ENCODE measurements around the gene TBC1D1.
A peak's percentile ranks its signal among the peaks of the same experiment; 100 is the strongest.

TBC1D1 gene

DNA sequence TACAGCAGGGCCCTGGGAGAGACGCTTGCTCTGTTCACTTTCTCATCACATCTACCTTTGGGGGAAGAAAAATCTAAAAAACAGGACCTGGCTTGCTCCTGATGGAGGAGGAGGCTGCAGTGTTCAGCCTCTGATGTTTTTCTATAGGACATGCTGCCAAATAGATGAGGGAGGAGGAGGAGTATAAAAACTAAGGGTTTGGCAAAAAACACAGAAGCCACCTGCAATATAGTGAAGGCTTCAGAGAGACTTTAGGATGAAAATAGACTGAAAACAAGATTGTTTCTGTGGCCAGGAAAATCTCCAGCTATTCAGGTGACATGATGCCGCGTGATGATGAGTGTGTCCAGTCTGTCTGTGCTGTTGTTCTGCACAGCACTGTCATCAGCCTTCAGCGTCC is 229.9 kb downstream of the TBC1D1 start (continued):
- TF ChIP-seq ZBTB17 (tag by site-specific recombination; IDR thresholded peaks at IDR 0.05), result no peak
- no peak for TF ChIP-seq ZNF280C (tag by site-specific recombination; IDR thresholded peaks at IDR 0.05)
- TF ChIP-seq ZNF596 (tag by site-specific recombination; IDR thresholded peaks at IDR 0.05), result no peak
- TF ChIP-seq ZFHX2 (tag by site-specific recombination; conservative IDR thresholded peaks at IDR 0.05), result no peak

DNA sequence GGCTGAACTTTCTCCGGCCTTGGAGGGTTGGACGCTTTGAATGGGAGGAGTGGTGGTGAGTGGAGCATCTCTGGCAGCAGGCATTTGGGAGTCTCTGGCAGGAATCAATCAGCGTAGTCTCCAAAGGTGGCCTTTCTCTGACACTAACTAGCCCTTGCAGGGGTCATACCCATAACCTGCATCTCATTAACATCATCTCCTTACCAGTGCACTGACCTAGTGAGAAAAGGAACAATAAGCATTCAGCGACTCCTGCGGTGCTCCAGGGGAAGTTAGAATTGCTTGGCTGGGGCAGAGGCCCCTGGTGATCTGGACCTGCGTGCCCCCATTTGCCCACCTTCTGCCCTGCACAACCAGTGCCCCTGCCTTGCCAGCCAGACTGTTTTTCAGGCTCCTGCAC is 231.2 kb downstream of the TBC1D1 start:
- Histone ChIP-seq H3K4me1 (ENCODE audit: control insufficient read depth, insufficient read depth, low read length) (peaks cover 13% of the 10 kb centered on the region), H3K9me3 (ENCODE audit: control insufficient read depth, insufficient read depth, low read depth, low read length) (no peaks in the 10 kb centered on the region), H3K27ac (ENCODE audit: extremely low read depth, low read depth, low read length) (no peak overlapping the region), H3K36me3 (ENCODE audit: control insufficient read depth in 2 of 2, insufficient read depth in 1 of 2, low read length in 2 of 2) (peaks cover 0 to 30% of the 10 kb centered on the region in 2 experiments; a peak in 1 of 3 replicates), H3K4me3 (ENCODE audit: low read depth, low read length) (no peak overlapping the region)
- TF ChIP-seq ZIC2 (tag by site-specific recombination; IDR thresholded peaks at IDR 0.05), result 0 out of 2 replicates have a peak, but pooled peaks have one; percentile 8
- no peak for TF ChIP-seq SP3 (tag by site-specific recombination; IDR thresholded peaks at IDR 0.05)
- ChIA-PET CTCF (no interaction called here), POLR2A (no interaction called here)

- POLR2A ChIA-PET, result no interaction called here
- Histone ChIP-seq H3K4me1 (ENCODE audit: control insufficient read depth, insufficient read depth, low read length) (peaks cover 13% of the 10 kb centered on the region), H3K4me3 (ENCODE audit: low read depth, low read length) (no peak overlapping the region), H3K9me3 (ENCODE audit: control insufficient read depth, insufficient read depth, low read depth, low read length) (no peaks in the 10 kb centered on the region), H3K36me3 (ENCODE audit: control insufficient read depth in 2 of 2, insufficient read depth in 1 of 2, low read length in 2 of 2) (peaks cover 0 to 20% of the 10 kb centered on the region in 2 experiments; a peak in 1 of 3 replicates), H3K27ac (ENCODE audit: extremely low read depth, low read depth, low read length) (no peak overlapping the region)
- CTCF ChIA-PET, result interaction anchor here (0.6 to 1.2 kb wide), 3 partner anchors 10 to 21 kb away, joined by 3 to 4 read pairs (median 3); no protein-coding TSS in a partner anchor
- TF ChIP-seq ZSCAN30 (tag by site-specific recombination; IDR thresholded peaks at IDR 0.05) (no peak), ZNF362 (tag by site-specific recombination; IDR thresholded peaks at IDR 0.05) (no peak), BCL11B (tag by site-specific recombination; IDR thresholded peaks at IDR 0.05; ENCODE audit: low read depth) (no peak), ZNF280C (tag by site-specific recombination; IDR thresholded peaks at IDR 0.05) (no peak), ZNF391 (tag by site-specific recombination; IDR thresholded peaks at IDR 0.05; ENCODE audit: borderline replicate concordance, low read depth) (no peak), ZNF785 (tag by site-specific recombination; IDR thresholded peaks at IDR 0.05) (no peak), PRDM10 (tag by site-specific recombination; IDR thresholded peaks at IDR 0.05) (no peak)
- TF ChIP-seq, protein P1, sequence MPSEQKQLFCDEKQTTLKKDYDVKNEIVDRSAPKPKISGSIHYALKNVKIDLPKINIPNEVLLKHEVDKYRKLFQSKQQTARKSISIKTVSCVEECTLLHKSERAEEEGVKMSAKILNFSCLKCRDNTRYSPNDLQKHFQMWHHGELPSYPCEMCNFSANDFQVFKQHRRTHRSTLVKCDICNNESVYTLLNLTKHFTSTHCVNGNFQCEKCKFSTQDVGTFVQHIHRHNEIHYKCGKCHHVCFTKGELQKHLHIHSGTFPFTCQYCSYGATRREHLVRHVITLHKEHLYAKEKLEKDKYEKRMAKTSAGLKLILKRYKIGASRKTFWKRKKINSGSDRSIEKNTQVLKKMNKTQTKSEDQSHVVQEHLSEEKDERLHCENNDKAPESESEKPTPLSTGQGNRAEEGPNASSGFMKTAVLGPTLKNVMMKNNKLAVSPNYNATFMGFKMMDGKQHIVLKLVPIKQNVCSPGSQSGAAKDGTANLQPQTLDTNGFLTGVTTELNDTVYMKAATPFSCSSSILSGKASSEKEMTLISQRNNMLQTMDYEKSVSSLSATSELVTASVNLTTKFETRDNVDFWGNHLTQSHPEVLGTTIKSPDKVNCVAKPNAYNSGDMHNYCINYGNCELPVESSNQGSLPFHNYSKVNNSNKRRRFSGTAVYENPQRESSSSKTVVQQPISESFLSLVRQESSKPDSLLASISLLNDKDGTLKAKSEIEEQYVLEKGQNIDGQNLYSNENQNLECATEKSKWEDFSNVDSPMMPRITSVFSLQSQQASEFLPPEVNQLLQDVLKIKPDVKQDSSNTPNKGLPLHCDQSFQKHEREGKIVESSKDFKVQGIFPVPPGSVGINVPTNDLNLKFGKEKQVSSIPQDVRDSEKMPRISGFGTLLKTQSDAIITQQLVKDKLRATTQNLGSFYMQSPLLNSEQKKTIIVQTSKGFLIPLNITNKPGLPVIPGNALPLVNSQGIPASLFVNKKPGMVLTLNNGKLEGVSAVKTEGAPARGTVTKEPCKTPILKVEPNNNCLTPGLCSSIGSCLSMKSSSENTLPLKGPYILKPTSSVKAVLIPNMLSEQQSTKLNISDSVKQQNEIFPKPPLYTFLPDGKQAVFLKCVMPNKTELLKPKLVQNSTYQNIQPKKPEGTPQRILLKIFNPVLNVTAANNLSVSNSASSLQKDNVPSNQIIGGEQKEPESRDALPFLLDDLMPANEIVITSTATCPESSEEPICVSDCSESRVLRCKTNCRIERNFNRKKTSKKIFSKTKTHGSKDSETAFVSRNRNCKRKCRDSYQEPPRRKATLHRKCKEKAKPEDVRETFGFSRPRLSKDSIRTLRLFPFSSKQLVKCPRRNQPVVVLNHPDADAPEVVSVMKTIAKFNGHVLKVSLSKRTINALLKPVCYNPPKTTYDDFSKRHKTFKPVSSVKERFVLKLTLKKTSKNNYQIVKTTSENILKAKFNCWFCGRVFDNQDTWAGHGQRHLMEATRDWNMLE (tag by site-specific recombination; conservative IDR thresholded peaks at IDR 0.05; ENCODE audit: low read depth), result no peak
Observed at GRCh38 chr4:38123555-38123954, 232.7 kb downstream of the TBC1D1 start.
